GM19455 (cell line): ENCODE results near the gene PCARE.
"Not testable (repeated sequence)": the region's sequence is repeated elsewhere in the genome, so short reads cannot be mapped to it uniquely, and the experiment has no call there.

Experiments
- ATAC-seq: cut with Tn5 transposase; IDR thresholded peaks from one replicate; pipeline ENCODE4 v1.9.1; 2021; ENCODE audit not compliant: unreplicated experiment

Gene PCARE

DNA sequence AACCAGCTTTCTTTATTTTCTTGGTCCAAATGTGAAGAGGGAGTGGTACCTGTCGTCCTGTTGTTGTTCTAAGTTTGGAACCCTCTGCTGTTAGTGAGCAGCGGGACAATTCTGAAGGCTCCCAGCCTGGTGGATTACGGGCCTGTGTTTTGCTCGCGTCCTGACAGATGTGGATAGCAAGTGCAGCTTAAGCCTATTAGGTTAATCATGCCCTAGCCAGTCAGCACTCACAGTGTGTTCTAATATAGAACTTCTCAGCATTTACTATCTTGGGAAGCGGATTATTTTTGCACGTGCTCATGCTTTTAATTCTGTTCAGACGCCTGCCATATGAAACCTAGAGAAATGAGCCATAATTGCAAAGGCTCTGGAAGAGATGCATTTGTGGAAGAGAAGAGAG is at the start of gene PCARE:
Gene PCARE (minus strand): TSS at position 113 of the 400 bp plus-strand sequence. CDS start 262 bp downstream, outside the sequence.
- no peak for ATAC-seq

DNA sequence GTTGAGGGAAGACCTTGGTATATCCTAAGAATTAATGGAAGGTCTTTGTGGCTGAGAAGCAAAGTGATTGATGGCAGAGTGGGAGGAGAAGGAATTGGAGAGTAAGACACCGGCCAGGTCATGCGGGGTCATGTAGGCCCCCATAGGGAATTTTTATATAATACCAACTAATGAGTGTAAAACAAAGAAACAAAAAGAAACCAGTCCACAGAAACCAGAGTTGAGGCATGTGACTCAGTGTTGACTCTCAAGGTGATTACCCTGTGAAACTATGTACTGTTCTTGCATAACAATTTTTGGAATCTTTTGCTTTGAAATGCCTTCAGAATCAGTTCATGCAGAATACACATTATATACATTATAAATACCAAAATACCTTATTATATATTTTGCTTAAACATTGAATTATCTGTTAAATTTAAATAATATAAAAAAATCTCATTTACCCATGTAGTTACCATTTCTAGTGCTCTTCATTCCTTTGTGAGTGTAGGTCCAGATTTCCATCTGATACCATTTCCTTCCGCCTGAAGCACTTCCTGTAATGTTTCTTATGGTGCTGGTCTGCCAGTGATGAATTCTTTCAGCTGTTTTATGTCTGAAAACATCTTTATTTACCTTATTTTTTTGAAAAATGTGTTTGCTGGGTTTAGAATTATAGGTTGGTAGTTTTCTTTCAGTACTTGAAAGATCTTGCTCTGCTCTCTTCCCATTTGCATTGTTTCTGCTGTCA is 49.5 kb upstream of the PCARE start:
- ATAC-seq, result no peak

DNA sequence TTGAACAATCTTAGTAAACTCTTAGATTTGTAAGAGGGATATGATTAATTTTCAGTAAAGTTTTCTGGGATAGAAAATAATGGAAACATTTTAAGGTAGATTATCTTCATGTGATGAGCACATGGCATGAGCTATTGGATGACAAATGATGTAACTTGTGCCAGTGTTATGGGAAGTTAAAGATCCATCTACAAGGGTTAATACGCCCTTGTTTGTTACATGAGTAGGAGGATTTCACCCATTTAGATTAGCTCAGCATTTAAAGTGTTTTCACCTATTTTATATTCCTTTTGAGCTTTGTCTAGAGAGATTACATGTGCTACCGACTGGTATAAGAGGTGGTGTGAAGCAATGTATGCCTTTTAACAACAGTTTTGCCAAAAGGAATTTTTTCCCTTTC is 46.5 kb upstream of the PCARE start:
- ATAC-seq, result no peak

DNA sequence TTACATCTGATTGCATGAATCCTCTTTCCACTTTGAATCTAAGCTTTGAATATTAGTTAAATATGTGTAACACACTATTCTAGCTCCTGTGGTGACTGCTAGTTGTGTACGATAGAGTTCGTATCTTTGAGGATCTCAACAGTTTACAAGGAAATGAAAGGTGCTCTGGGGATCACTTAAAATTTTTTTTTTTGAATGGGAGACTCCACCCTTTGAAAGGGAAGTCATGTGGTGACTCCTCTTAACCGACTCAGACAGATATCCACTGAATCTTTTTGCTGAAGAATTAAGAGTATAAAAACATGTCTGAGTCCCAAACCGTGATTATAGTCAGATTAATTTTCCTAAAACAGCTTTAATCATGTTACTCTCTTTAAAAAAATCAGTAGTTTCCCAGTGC is 44.9 kb upstream of the PCARE start:
- ATAC-seq, result no peak

DNA sequence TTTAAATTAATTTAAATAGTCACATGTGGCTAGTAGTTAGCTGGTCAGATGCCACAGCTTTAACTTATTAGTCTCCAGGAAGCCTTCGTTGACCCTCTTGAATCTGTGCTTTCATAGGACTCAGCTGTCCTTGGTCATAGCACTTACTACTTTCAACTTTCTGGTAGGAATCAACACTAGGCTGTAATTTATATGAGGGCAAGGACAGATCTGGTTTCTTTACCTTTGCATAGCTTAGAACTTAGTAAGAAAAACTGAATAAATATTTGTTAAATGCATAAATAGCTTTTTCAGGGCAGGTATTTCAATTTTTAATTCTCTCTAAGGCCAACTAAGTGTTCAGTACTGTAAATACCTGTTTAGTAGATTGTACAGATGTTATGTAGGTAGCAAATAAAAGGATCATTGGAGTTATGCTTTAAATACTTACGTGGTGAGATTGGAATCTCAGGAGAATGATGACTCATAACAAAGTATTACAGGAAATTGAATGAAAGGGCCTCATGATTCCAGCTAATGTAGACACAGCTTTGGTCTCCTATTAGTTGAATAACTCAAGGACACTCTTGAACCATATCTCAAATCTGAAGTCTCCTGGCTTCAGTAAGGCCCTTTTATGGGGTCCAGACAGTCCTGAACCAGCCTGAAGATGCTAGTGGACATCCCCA is 43.4 kb upstream of the PCARE start:
- ATAC-seq, result no peak

DNA sequence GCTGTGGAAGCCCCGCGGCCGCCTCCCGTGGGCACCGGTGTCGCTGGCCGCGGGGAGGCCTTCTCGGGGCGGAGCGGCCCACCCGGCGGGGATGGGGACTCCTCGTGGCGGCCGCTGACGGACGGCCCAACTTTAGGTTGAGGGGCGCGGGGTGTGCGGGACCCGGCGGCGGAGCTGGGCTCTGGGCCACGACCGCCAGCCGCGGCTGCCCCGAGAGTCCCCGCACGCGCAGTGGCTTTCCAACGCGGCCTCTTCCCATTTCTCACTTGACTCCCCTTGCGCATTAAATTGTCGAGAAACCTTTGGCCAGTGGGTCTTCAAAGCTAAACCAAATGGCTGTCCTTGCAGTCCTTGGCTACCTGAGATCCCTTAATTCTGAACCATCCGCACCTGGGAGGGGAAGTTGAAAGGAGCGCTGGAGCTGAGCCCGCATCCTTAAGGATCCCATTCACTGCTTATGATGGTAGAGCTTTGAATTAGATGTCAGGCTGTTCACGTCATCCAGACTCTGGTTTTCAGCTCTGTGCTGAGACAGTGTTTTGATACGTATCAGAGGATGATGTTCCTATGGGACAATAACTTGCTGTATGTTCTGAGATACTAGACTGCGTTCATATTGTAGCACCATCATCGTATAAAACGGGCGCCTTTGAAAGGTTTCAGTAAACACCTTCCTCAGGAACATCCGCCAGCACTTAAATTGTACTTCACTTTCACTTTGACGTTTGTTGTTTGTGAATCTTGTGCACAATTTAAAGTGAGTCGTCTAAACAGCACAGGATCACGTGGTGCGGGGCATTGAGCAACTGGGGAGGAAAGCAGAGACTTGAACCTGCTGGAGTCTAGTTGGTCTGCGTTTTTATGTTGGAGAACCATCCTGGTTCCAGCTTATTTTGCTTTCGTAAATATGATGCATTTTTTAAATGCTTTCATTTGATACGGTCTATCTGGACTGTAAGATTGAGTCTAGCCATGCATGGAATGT is 41.8 kb upstream of the PCARE start:
- ATAC-seq, result peak; percentile 47

DNA sequence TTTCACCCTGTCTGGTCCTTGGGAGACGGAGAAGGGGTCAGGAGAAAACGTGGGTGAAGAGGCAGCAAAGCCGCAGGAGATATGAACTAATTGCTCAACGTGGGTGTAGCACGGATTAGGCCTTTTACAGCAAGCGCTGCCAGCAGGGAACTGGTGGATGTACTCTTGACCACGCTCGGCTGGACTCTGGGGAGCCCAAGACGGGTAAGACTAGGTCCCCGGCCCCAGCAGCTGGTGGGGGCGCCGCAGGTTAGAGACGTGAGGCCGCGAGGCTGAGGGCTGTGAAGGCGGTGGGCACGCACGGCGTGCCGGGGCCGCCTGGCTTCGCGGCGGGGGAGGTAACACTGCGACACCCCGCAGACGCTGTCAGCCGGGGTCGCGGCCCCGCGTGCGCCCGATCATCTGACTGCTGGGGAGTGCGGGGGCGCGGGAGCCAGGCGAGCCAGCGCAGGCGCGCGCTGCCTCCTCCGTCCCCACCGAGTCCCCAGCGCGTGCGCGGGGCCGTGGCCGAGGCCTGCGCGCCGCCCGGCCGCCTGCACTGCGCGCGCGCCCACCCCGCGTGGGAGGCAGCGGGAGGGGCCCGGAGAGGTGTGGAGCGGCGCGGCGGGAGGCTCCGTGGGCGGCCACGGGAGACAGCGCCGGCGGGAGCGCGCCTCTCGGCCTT is 40.8 kb upstream of the PCARE start, which contains the start of gene CLIP4:
Gene CLIP4 (plus strand): TSS at position 470 of the 664 bp plus-strand sequence. CDS start 5,974 bp downstream, outside the sequence.
- ATAC-seq, result peak; percentile 45

DNA sequence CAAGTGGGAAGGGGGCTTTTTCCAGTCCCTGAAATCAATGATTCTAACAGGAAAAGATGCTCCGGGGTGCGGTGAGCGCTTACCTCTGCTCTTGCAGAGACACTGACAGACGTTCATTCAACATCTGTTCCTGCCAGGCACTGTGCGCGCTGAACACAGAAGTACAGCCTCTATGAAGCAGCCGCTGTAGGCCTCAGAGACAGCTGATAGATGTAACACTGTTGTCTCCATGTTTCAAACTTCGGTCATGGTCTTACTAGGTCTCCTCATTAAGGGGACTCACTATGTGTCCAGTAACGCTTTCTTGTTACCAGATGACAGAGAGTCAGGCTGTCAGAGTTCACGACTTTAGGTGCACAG is 40.2 kb upstream of the PCARE start:
- no peak for ATAC-seq

DNA sequence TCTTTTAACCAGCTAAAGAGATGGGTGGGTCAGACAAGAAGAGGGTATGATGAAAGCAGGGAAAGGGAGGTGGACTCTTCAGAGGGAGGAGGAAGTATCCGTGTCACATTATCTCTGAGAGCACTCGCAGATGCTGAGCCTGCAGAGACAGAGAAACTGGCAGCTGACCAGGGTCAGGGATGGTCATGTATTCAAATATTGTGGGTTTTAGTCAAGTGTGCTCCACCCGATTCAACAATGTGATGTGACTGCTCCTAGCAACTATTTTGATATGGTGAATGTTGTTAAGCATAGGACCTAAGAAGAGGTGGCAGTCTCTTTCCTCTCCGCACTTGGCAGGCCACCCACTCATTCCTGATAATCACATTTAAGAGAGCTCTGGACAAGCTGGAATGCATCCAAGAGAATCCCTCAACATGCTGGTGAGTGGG is 39.6 kb upstream of the PCARE start:
- no peak for ATAC-seq

DNA sequence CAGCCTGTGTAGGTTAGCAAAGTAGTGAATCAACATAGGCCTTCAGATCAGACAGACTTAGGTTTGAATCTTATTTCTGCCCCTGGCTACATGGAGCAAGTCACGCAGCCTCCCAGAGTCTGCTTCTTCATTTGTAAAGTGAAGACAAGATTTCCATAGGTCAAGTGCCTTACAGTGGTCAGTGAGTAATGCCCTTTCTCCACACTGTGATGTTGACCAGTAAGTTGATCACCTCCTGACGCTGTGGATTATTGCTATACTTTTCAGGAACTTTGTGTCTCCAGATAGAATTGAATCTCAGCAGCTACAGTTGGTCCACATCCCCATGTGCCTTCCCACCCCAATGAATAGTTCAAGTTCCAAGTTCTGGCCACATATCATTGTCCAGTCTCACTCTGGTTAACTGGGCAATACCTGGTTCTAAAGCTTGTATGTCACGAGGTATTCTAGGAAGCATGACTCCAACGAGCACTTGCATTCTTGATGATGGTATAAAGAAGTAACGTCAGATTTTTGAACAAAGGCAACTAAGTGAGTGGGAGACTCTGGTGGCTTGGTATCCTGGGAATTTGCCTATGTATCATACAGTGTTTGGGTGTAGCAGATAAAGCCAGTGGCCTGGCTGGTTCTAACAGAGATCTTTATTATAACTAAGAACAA is 38.8 kb upstream of the PCARE start:
- ATAC-seq, result no peak

DNA sequence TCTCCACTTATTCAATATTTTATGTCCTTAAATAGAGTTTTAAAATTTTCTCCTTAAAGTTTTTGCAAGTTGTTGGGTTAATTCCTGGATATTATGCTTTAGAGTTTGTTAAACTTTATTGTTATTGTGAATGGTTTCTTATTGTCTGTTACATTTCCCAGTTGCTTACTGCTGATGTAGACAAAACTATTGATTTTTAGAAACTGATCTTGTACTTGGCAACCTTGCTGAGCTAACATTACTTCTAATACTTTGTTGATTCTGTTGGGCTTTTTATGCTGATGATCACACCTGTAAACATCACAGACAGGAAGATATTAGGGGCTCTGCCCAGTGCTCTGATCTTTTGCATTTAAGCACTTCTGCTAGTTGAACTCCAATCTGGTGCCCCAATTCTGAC is 38.1 kb upstream of the PCARE start:
- no peak for ATAC-seq

DNA sequence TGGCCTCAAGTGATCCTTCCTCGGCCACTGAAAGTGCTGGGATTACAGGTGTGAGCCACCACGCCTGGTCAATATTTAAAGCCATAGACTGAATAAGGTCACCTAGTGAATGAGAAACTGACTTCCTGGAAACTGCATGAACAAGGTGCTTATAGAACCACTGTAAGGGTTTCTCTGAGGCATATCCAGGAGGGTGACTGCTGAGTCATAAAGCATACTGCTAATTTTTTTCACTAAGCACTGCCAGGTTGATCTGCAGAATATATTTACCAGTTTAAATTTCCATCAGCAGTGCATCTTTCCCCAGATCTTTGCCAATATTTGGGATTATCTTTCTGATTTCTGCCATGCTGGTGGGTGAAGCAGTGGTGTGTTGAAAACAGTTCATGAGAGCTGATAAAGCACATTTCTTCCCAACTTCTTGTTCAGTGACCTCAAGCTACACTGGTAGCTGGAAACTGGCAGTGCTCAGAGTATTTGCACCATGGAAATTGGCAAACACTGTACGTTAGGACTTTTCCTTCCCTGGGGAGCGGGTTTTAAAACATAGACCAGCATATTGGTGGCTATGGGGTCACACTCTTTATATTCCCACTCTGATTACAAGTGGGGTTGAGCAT is 36.7 kb upstream of the PCARE start:
- no peak for ATAC-seq

DNA sequence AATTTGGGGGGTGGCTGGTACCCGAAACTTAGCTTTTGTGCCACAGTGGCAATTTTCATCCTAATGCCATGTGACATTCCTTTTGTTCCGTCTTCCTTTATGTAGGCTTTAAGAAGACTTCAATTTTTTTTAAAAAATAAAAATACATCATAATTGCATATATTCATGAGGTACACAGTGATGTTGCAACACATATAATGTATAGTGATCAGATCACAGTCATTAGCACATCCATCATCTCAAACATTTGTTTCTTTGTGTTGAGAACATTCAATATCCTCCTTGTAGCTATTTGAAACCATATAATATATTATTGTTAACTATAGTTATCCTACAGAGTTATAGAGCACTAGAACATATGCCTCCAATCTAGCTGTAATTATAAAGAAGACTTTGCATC is 34.9 kb upstream of the PCARE start:
- no peak for ATAC-seq

DNA sequence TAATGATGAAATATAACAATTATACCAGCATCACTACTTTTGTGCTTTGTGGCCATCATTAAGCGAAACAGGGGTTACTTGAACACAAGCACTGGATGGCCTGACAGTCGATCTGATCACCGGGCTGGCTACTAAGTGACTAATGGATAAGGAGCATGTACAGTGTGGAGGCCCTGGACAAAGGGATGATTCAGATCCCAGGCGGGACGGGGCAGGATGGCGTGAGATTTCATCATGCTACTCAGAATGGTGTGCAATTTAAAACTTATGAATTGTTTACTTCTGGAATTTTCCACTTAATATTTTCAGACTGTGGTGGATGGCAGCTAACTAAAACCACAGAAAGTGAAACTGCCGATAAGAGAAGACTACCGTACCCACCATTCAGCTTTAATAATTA is 33.9 kb upstream of the PCARE start:
- ATAC-seq, result no peak

DNA sequence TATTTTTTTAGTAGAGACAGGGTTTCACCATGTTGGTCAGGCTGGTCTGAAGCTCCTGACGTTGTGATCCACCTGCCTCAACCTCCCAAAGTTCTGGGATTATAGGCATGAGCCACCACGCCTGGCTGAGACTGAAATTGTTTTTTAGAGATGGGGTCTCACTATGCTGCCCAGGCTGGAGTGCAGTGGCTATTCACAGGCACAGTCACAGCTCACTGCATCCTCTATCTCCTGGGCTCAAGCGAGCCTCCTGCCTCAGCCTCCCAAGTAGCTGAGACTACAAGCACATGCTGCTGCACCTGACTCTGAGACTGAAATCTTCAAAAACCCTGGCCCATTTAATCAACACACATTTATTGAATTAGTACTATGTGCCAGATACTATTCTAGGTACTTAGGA is 33.2 kb upstream of the PCARE start:
- ATAC-seq, result not testable (repeated sequence)

DNA sequence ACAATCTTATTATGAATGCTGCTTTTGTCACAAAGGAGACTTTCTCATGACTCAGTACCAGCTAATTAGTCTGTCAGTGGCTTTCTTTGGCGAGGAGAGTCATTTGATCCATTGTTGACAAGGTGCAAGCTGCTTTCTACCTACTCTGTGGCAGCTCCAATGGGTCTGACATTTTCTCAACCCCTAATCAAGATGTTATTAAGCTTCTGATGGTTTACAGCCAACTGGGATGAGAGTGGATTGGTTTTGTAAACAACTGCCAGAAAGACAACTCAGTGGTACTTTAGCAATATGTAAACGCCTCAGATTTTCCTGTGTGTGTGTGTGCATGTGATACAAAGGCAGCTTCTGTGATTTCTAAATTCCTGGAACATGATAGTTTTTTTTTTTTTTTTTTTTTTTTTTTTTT is 32.7 kb upstream of the PCARE start:
- no peak for ATAC-seq

DNA sequence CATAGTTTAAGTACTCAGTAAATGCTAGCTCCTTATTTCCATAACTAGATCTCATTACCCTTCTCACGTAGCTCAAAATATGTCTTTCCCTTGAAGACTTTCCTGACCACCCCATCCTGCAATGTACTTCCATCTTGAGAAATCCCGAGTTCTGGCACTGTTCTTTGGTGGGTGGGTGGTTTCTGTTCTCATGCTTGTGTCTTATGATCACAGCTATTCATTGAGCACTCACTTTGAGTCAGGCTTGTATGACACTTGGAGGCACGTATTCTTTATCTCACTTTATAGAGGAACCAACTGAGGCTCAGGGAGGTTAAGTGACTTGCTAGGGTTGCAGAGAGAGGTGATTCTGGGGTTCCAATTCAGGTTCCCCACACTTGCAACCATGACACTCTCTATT is 31.9 kb upstream of the PCARE start:
- no peak for ATAC-seq

DNA sequence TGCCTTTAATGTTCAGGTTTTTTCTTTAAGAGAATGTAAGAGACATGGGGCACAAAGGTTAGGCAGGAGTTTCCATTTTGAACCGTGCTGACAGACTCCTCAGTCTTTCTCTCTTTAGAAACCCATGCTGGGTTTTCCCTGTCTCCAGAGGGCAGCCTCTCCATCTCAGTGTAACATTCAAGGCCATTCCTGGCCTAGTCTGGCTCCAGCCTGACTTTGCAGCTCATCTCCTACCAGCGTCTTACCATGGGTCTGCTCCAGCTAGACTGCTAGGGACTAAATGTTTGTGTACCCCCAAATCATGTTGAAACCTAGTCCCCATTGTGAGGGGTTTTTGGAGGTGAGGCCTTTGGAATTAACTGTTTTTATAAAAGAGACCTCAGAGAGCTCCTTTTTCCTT is 31.1 kb upstream of the PCARE start:
- ATAC-seq, result no peak

DNA sequence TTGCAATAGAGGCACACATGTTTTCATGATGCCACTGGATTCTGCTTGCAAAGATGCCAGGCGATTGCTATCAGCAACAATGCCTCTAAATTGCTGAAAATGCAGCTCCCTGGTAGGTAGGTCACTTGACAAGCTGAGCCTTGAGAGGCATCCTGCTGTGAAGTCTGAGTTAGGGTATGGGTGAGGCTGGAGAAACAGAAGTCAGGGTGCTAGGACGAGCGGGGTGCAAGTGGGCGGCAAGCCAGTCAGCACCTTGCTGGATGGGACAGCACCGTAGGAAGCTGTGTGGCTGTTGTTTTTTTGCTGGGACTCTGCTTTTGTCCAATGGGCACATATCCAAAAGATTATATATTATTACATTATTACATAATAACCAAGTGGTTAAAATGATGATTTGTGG is 30.4 kb upstream of the PCARE start:
- no peak for ATAC-seq

DNA sequence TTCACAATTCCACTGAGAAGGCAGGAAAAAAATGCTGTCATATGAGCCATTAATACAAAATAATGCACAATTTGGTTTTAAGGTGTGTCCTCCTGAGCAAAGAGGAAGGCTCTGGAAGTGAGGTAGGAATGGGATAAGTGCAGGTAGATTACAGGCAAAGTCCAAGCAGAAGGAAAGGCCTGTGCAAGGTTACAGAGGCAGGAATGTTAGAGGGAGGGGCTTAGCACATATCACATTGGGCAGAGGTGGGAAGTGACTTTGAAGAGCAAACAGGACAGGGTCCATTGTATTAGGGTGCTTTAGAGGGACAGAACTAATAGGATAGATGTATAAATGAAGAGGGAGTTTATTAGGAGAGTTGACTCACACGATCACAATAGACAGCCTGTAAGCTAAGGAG is 26.2 kb upstream of the PCARE start:
- no peak for ATAC-seq
